ENCODE results near the gene ACTR3. TPM values are rescaled to one million over a fixed set of nuclear protein-coding genes. Genes with fewer than 3 reads are reported as not detected.

ACTR3 gene
- total RNA-seq, result 242 and 358 TPM in 2 replicates

DNA sequence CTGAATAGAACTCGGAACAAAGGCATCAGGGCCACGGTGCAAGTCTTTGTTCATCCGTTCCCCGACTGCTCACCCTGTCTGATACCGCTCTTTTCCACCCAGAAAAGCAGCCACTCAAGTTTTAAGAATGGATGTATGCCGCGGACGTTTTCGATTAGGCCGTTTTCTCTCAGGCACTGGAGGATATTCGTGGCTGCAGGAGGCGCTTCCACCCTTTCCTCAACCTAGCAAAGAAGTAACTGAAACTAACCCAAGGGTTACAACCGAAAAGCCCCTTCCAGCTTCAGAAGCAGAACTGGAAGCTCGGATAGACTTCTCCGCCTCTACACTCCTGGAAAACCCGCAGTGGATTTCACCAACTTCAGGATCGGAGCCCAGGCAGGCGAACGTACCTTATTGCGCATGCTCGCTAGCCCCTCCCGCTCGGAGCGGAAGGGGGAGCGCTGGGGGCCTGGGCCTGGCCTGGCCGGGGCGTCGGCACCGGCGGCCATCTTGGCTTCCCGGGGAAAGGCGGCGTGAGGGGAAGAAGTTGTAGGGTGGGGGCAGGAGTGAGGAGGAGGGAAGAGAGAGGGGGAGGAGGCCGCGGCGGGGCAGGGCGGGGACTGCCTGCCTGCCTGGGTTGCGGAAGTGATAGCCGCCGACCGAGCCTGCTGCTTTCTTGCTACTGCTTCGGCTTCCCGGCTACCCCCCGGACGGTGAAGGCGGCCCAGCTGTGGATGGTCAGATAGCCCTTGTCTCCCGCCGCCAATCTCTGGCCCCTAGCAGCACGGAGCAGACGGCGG is at the start of gene ACTR3:
Gene ACTR3, plus strand, starts transcription at position 619 of the 782 bp plus-strand sequence. CDS start 191 bp downstream, outside the sequence.

Other genes starting within 250 kb of the ACTR3 start
- gene SLC35F5, start 133.4 kb upstream of the ACTR3 start, total RNA-seq, result 128 and 253 TPM in 2 replicates

Data from regular cardiac myocyte (primary cell).